Left renal pelvis (tissue), 4 donors: ENCODE data around the gene ATP6V0E1. TPM values are rescaled to one million over a fixed set of nuclear protein-coding genes. Genes with fewer than 3 reads are reported as not detected.
A peak's percentile ranks its signal among the peaks of the same experiment; 100 is the strongest.

Experiments used
- DNase-seq, 4 donors: peaks; one replicate each; pipeline ENCODE4 v3.0.0-alpha.2; 2013; ENCODE audit warnings: low read depth in 4 of 4, low spot score in 3 of 4
- polyA plus RNA-seq, 4 donors: library from polyadenylated mRNA; unstranded; fragments of 120-200 nt; gene quantifications; one replicate each; pipeline ENCODE4 v1.2.1, GENCODE V29; 2013; ENCODE audit not compliant: insufficient read length in 4 of 4

ATP6V0E1 gene
- polyA plus RNA-seq, 4 donors: 162 to 251 (median 214) TPM

- no peak for DNase-seq
Measured at GRCh38 chr5:172956228-172956627, 27.3 kb upstream of the ATP6V0E1 start.

GRCh38 chr5:172956936-172957335, 26.6 kb upstream of the ATP6V0E1 start:
- no peak for DNase-seq

GRCh38 chr5:172957458-172957857, 26.1 kb upstream of the ATP6V0E1 start:
- no peak for DNase-seq

- DNase-seq: no peak
Measured at GRCh38 chr5:172958331-172959046, 25.1 kb upstream of the ATP6V0E1 start.

- DNase-seq: no peak
Measured at GRCh38 chr5:172959824-172960799, 23.5 kb upstream of the ATP6V0E1 start.

GRCh38 chr5:172969921-172970320, 13.7 kb upstream of the ATP6V0E1 start:
- no peak for DNase-seq

- no peak for DNase-seq
Measured at GRCh38 chr5:172971482-172971881, 12.1 kb upstream of the ATP6V0E1 start.

- no peak for DNase-seq
Measured at GRCh38 chr5:172972552-172972951, 11.0 kb upstream of the ATP6V0E1 start.

- DNase-seq: no peak
Measured at GRCh38 chr5:172973127-172973916, 10.2 kb upstream of the ATP6V0E1 start.

GRCh38 chr5:172973931-172974330, 9.6 kb upstream of the ATP6V0E1 start:
- DNase-seq: no peak

GRCh38 chr5:172975289-172975688, 8.3 kb upstream of the ATP6V0E1 start:
- no peak for DNase-seq

GRCh38 chr5:172979778-172980177, 3.8 kb upstream of the ATP6V0E1 start:
- no peak for DNase-seq

GRCh38 chr5:172981931-172982330, 1.6 kb upstream of the ATP6V0E1 start:
- no peak for DNase-seq

GRCh38 chr5:172984244-172984953, 828 bp downstream of the ATP6V0E1 start:
- peak in 3 of 4 donors; percentile 56 to 69 (median 61) for DNase-seq

- DNase-seq: no peak
Measured at GRCh38 chr5:172985596-172985995, 2.0 kb downstream of the ATP6V0E1 start.

- DNase-seq: no peak
Measured at GRCh38 chr5:172988276-172988675, 4.7 kb downstream of the ATP6V0E1 start.

- DNase-seq: no peak
Measured at GRCh38 chr5:172990776-172991175, 7.2 kb downstream of the ATP6V0E1 start.

GRCh38 chr5:172994405-172994804, 10.8 kb downstream of the ATP6V0E1 start:
- DNase-seq: no peak

GRCh38 chr5:172999372-172999973, 15.9 kb downstream of the ATP6V0E1 start:
- no peak for DNase-seq

GRCh38 chr5:172999974-173000373, 16.4 kb downstream of the ATP6V0E1 start:
- no peak for DNase-seq
